IPS-18c (cell line): ENCODE results near the gene FUCA2.
A peak's percentile ranks its signal among the peaks of the same experiment; 100 is the strongest.

Source experiments
- H3K4me3 ChIP-seq: 2 replicates; pipeline ENCODE4 v1.7.0; 2013; ENCODE audit warnings: low read depth, mild to moderate bottlenecking, low read length, moderate library complexity; ENCODE audit not compliant: insufficient read depth
- H3K9me3 ChIP-seq: one replicate; pipeline ENCODE4 v1.6.1; 2013; ENCODE audit warnings: mild to moderate bottlenecking, low read length, moderate library complexity; ENCODE audit not compliant: control insufficient read depth, insufficient read depth

FUCA2 gene

GRCh38 chr6:143539734-143540133 is 28.2 kb upstream of the FUCA2 start:
- no peaks in the 10 kb centered on the region for H3K9me3 ChIP-seq
- no peak overlapping the region for H3K4me3 ChIP-seq

GRCh38 chr6:143539106-143539505 is 27.6 kb upstream of the FUCA2 start:
- no peaks in the 10 kb centered on the region for H3K9me3 ChIP-seq
- no peak overlapping the region for H3K4me3 ChIP-seq

- H3K4me3 ChIP-seq: no peak overlapping the region
Observed at GRCh38 chr6:143538374-143538773, 26.9 kb upstream of the FUCA2 start.

GRCh38 chr6:143536866-143537691 is 25.6 kb upstream of the FUCA2 start:
- H3K9me3 ChIP-seq: no peaks in the 10 kb centered on the region
- H3K4me3 ChIP-seq: peak overlapping the region; percentile 58

More at GRCh38 chr6:143538374-143538773, 26.9 kb upstream of the FUCA2 start:
- no peaks in the 10 kb centered on the region for H3K9me3 ChIP-seq

GRCh38 chr6:143536461-143536865 is 24.9 kb upstream of the FUCA2 start:
- H3K4me3 ChIP-seq: peak overlapping the region; percentile 58

GRCh38 chr6:143535189-143535614 is 23.7 kb upstream of the FUCA2 start:
- no peak overlapping the region for H3K4me3 ChIP-seq
- H3K9me3 ChIP-seq: no peaks in the 10 kb centered on the region

More at GRCh38 chr6:143536461-143536865, 24.9 kb upstream of the FUCA2 start:
- H3K9me3 ChIP-seq: no peaks in the 10 kb centered on the region

GRCh38 chr6:143531720-143532499 is 20.4 kb upstream of the FUCA2 start:
- no peaks in the 10 kb centered on the region for H3K9me3 ChIP-seq
- no peak overlapping the region for H3K4me3 ChIP-seq

- no peak overlapping the region for H3K4me3 ChIP-seq
- H3K9me3 ChIP-seq: no peaks in the 10 kb centered on the region
Observed at GRCh38 chr6:143529095-143529494, 17.6 kb upstream of the FUCA2 start.

GRCh38 chr6:143528164-143528811 is 16.8 kb upstream of the FUCA2 start:
- H3K9me3 ChIP-seq: no peaks in the 10 kb centered on the region
- no peak overlapping the region for H3K4me3 ChIP-seq

GRCh38 chr6:143527677-143528076 is 16.2 kb upstream of the FUCA2 start:
- H3K9me3 ChIP-seq: no peaks in the 10 kb centered on the region
- no peak overlapping the region for H3K4me3 ChIP-seq

- Histone ChIP-seq H3K9me3 (no peaks in the 10 kb centered on the region), H3K4me3 (no peak overlapping the region)
Observed at GRCh38 chr6:143525356-143525755, 13.8 kb upstream of the FUCA2 start.

GRCh38 chr6:143522039-143522600 is 10.6 kb upstream of the FUCA2 start:
- Histone ChIP-seq H3K9me3 (peaks cover 3% of the 10 kb centered on the region), H3K4me3 (no peak overlapping the region)

GRCh38 chr6:143517447-143517773 is 5.9 kb upstream of the FUCA2 start:
- no peak overlapping the region for H3K4me3 ChIP-seq
- peaks cover 3% of the 10 kb centered on the region for H3K9me3 ChIP-seq

GRCh38 chr6:143516690-143517446 is 5.3 kb upstream of the FUCA2 start:
- H3K9me3 ChIP-seq: peaks cover 3% of the 10 kb centered on the region
- H3K4me3 ChIP-seq: no peak overlapping the region

- Histone ChIP-seq H3K4me3 (no peak overlapping the region), H3K9me3 (peaks cover 3% of the 10 kb centered on the region)
Observed at GRCh38 chr6:143515766-143516355, 4.3 kb upstream of the FUCA2 start.

GRCh38 chr6:143515061-143515760 is 3.7 kb upstream of the FUCA2 start:
- H3K9me3 ChIP-seq: peaks cover 3% of the 10 kb centered on the region
- H3K4me3 ChIP-seq: no peak overlapping the region
